Right ventricle myocardium superior (tissue), 1 donor: Measurements from ENCODE around the gene ITGB5. TPM values are rescaled to one million over a fixed set of nuclear protein-coding genes. Genes with fewer than 3 reads are reported as not detected.
"Not testable (repeated sequence)": the region's sequence is repeated elsewhere in the genome, so short reads cannot be mapped to it uniquely, and the experiment has no call there.

Experiments
- ATAC-seq: fragments of 200-7000 bp; cut with Tn5 transposase; one replicate; pipeline ENCODE4 v1.9.1; 2020; ENCODE audit warnings: mild to moderate bottlenecking; ENCODE audit not compliant: poor library complexity
- DNase-seq: peaks from one replicate; pipeline ENCODE4 v3.0.0-alpha.2; 2020
- intact Hi-C: fragments of 100-400 bp; cut with DNase I; formaldehyde crosslinking; loops from one replicate; pipeline ENCODE4 v1.11.2; 2022
- microRNA-seq: library from miRNA; unstranded; fragments of <30 nt; microRNA quantifications from one replicate; pipeline ENCODE4 v1.2.0, GENCODE V29; 2020
- total RNA-seq: library from RNA; stranded (reverse); fragmentation: NEBNext Ultra II Directional; extraction: Animal tissue kit (Norgen Biotek cat#: 25700); gene quantifications from one replicate; pipeline ENCODE4 v1.2.1, GENCODE V29; 2021
- donor health status: DM: no; HTN: yes; CAD: no; lungs with severe emphysema.

The ITGB5 gene
- total RNA-seq, 1 donor from 2014 or later, result 112 TPM

DNA sequence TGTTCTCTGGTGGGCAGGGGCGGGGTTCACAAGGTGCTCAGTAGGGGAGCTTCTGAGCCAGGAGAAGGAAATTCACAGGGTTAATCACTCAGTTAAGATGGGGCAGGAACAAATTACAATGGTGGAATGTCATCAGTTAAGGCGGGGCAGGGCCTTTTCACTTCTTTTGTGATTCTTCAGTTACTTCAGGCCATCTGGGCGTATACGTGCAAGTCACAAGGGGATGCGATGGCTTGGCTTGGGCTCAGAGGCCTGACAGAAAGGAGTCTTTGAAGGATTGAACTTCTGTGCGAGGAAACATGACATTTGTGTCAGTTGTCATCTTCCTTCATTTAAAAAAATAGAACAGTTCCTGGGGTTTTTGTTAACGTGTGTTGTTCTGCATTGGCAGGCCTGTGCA lies 129.2 kb downstream of the ITGB5 start:
- DNase-seq, intact Hi-C loops, ATAC-seq: not testable (repeated sequence)

DNA sequence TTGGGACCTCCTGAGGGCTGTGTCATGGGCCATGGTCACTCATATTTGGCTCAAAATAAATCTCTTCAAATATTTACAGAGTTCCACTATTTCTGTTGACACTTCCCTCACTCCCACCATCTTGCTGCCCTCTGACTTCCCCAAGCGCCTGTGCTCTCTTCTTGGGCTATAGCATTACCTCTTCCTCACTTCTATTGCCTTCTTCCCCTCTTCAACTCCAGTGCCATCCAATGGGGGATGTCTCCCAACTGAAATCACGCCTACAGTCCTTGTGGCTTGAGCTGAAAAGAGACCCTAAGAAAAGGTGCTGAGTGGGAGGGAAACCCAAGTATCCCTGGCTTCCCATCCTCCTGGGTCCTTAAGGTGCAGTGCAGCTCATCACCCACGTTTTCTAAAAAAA lies 135.1 kb downstream of the ITGB5 start:
- DNase-seq, result no peak
- intact Hi-C loops, result no loop called here
- no peak for ATAC-seq

DNA sequence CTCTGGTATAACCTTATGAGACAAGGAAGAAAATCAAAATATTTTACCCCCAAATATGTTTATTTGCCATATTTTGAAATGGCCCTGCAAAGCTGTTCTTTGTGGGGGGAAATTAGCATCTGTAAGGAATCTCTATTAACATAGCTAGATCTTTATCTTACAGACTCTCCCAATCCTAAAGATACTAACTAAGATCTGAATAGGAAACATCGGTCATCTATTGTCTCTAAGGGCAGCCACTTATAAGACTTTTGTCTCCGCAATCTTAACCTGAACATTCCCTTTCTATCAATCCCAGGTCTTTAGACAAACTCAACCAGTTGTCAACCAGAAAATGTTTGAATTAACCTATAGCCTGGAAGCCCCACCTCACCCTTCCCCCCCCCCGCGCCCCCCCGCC lies 135.7 kb downstream of the ITGB5 start:
- no peak for DNase-seq
- intact Hi-C loops, result no loop called here
- ATAC-seq, result no peak

DNA sequence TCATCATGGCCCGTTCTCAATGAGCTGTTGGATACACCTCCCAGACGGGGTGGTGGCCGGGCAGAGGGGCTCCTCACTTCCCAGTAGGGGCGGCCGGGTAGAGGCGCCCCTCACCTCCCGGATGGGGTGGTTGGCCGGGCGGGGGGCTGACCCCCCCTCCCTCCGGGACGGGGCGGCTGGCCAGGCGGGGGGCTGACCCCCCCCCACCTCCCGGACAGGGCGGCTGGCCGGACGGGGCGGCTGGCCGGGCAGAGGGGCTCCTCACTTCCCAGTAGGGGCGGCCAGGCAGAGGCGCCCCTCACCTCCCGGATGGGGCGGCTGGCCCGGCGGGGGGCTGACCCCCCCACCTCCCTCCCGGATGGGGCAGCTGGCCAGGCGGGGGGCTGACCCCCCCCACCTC lies 137.3 kb downstream of the ITGB5 start:
- DNase-seq, ATAC-seq, intact Hi-C loops: not testable (repeated sequence)

DNA sequence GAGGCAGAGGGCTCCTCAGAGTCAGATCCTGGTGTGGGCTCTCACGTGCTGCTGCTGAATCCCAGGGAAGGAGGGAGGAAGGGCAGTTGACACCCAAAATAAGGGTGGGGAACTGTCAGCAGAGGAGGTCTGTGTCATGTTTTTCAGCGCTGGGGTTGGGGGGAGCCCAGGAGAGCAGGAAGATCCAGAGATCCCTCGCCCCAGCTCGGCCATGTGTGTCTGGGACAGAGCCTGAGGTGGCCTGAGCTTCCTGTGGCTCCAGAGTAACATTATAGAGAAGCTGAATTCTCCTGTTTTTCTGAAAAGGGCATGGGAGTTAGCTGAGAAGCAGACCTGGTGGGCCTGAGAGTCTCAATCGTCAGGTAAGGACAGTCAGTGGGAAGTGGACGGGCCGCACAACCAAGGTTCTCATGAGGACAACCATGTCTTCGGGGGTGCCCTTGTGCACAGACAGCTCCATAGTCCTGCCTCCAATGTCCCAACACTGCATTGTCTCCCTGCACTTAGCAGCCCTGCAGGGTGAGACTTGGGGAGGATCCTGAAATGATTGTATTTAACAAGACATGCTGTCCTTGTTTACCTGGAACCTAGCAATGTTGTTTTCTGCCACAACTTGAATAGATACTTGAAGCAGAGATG lies 138.5 kb downstream of the ITGB5 start:
- no peak for DNase-seq
- intact Hi-C loops, result no loop called here
- peak; percentile 61 for ATAC-seq

DNA sequence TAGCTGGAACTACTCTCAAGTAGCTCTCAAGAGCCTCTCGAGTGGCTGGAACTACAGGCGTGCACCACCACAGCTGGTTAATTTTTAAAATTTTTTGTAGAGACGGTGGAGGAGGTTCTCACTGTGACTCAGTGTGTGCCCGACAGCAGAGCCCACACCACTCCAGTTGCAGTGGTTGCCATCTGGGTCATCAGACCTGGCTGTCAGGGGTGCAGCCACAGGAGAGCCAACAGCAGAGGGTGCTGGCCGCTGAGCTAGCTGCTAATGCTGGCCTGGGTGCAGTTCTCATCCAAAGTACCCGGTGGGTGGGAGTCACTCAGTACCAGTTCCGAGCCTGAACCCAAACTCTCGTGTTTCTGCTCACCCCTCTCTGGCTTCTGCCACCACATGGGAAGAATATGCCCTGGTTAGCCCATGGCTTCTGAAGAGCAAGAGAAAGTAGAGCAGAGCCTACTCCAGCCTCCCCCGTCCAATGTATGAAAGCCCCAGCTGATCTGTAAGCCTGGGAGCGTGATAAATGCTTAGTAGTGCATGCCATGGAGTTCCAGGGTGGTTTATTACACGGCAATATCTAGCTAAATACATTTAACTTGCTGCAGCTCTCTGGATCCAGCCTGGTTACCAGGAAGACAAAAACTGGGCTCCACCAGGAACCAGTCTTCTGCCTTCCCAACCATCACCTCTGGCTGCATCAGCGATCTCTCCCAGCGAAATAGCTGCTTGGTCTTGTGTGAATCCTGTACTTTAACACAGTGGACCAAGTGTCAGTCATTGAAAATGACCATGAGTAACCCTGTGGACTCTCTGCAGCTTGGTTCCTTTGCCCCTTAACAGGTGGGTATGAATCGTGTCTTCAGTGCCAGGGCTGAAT lies 139.8 kb downstream of the ITGB5 start:
- DNase-seq (no peak), ATAC-seq (peak; percentile 39)
- intact Hi-C loops, result no loop called here

DNA sequence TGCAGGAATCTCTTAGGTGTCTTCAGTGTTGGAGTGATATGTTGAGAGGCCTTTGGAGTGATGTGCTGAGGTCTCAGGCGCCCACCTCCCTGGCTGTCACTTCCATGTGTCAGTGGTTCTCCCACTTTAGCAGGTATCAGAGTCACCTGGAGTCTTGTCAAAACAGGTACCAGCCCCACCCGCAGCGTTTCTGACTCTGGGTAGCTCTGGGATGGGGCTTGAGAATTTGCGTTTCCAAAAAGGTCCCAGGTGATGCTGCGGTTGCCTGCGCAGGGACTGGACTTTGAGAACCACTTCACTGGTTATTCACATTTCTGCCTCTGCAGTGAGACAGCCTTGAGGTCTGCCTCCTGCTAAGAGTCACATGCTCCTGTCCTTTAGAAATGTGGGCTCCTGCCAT lies 141.4 kb downstream of the ITGB5 start:
- no peak for ATAC-seq
- intact Hi-C loops, result no loop called here
- no peak for DNase-seq

DNA sequence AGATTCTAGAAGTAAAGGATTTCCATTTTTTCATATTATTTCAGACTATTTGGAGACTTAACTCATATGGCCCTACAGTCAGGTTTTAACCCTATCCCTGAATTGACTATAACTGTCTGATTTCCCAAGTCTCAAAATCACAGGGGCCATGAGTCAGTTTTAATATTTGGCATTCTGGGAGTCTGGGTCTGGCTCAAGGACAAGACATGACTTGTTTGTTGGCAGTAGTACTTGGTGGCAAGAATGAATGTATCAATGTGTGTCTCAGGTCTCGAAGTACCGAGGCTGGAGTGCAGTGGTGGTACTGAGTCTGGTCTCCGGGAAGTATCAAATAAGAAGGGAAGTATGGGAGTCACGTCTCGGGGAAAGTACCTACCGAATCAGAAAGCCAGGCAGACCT lies 146.1 kb downstream of the ITGB5 start:
- intact Hi-C loops, result no loop called here
- DNase-seq (no peak), ATAC-seq (no peak)

DNA sequence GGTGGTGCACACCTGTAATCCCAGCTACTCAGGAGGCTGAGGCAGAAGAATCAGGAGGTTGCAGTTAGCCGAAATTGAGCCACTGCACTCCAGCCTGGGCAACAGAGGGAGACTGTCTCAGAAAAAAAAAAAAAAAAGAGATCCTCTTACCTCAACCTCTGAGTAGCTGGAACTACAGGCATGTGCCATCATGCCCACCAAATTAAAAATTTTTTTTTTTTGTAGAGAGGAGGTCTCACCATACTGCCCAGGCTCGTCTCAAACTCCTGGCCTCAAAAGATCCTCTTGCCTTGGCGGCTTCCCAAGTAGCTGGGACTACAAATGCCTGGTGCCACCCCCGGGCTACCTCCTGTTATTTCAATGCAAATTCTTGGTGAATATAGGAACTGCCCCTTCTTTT lies 155.4 kb downstream of the ITGB5 start:
- ATAC-seq (no peak), DNase-seq (no peak)
- intact Hi-C loops, result no loop called here

DNA sequence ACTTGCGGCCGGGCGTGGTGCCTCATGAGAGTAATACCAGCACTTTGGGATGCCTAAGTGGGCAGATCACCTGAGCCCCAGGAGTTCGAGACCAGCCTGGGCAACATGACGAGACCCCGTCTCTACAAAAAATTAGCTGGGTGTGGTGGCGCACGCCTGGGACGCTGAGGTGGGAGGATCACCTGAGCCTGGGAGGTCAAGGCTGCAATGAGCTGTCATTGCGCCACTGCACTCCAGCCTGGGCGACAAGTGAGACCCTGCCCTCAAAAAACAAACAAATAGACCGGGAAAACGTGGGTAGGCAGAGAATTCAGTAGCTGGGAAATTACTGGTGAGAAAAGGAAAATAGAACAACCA lies 156.2 kb downstream of the ITGB5 start:
- DNase-seq, result no peak
- ATAC-seq, result no peak
- intact Hi-C loops, result no loop called here

DNA sequence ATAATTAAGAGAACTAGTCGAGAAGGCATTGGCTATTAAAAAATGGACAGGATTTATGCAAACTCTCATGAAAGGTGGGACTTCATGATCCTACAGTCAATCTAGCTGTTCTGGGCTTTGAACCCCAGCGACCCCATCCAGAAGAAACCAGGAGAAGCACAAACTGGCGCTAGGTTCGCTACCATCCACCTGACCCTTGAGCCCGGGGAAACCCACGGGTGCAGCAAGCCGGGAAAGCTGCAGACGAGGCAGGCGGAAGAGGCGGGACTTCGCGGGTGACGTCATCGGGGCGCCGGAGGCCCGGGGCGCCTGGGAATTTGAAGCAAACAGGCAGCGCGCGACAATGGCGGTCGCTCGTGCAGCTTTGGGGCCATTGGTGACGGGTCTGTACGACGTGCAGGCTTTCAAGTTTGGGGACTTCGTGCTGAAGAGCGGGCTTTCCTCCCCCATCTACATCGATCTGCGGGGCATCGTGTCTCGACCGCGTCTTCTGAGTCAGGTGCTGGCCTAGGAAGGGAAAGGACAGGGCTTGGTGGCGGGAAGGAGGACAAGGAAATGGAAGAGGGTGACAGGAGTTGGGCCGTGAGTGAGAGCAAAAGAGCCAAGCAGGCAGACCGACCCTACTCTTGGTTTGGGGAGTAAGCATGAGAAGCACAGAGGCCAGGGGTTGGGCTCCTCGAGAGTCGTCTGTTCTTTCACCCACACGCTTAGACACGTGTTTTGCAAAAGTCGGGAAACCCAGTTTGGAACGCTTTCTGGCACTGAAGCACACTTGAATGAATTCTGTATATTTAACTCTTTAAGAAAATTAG lies 156.8 kb downstream of the ITGB5 start, which contains the start of gene UMPS:
TSS of gene UMPS (plus strand) at position 324 of the 812 bp plus-strand sequence. CDS start at position 344, 20 bp downstream.
- DNase-seq (peak; percentile 95), ATAC-seq (peak; percentile 99)
- intact Hi-C loops, result no loop called here

DNA sequence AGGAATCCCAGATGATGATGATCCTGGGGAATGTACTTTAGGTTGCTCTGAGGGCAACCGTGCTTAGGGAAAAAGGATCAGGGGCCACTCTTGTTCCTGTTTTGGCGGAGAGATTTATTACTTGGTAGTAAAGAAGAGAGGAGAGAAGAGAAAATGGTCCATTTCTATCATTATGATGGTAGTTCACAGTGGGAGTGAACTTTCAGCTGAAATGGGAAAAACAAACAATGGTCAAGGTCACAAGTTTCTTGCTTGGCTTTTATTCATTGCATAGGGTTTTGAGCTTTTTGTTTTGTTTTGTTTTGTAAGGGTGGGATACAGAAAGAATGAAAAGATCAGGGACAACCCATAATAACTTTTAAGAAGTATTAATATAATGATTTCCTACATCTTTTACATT lies 164.6 kb downstream of the ITGB5 start:
- DNase-seq (no peak), ATAC-seq (no peak)
- intact Hi-C loops, result no loop called here

DNA sequence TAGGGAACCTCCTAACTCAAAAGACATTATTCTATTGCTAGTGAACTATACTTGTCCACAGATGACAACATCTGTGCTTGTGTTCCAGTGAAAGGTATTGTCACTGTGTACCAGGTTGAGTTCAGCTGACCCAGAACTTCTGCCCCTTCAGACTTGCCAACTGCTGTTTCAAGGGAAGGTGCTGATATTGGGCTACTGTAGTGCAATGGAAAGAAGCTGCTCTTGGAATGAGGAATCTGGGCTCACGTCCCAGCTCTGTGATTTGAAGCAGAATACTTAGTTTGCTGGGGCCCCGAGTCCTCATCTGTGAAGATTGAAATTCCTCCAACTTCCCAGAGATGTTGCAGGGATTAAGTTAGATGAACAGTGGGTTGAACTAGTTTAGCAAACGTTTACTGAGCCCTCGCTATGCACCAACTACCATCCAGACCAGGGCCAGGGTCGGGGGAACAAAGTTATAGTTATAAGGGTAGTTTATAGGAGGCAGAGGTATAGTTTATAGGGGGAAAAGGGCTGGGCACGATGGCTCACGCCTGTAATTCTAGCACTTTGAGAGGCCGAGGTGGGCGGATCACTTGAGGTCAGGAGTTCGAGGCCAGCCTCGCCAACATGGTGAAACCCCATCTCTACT lies 172.8 kb downstream of the ITGB5 start:
- peak; percentile 89 for ATAC-seq
- no peak for DNase-seq
- intact Hi-C loops, result no loop called here

Small RNAs within 50 kb of the gene (microRNA-seq; reads per million reads assigned to microRNA genes)
- 0.97 reads per million for gene MIR544B

Other genes with a start within 250 kb of the ITGB5 start
- 6.1 TPM for gene UMPS, start 156.9 kb downstream of the ITGB5 start, total RNA-seq
- not detected for gene MUC13, start 47.4 kb upstream of the ITGB5 start, total RNA-seq
- 91.1 TPM for gene HEG1, start 168.6 kb upstream of the ITGB5 start, total RNA-seq